Brain pericyte (primary cell): ENCODE measurements around the gene SULT2A1.
"Not testable (repeated sequence)": the region's sequence is repeated elsewhere in the genome, so short reads cannot be mapped to it uniquely, and the experiment has no call there.

ENCODE experiments used
- DNase-seq: peaks from one replicate; pipeline ENCODE4 v3.0.0-alpha.2; 2012; ENCODE audit warnings: low read depth, low spot score

The SULT2A1 gene

GRCh38 chr19:47860602-47861297, 25.4 kb downstream of the SULT2A1 start:
- no peak for DNase-seq

- not testable (repeated sequence) for DNase-seq
Measured at GRCh38 chr19:47859838-47860237, 26.3 kb downstream of the SULT2A1 start.

- not testable (repeated sequence) for DNase-seq
Measured at GRCh38 chr19:47858646-47859285, 27.3 kb downstream of the SULT2A1 start, which contains the start of gene TPRX2. Gene TPRX2, plus strand, starts transcription at chr19:47859235. Its CDS starts 12 bp downstream, at chr19:47859247.

- DNase-seq: not testable (repeated sequence)
Measured at GRCh38 chr19:47858231-47858630, 27.9 kb downstream of the SULT2A1 start.

- DNase-seq: no peak
Measured at GRCh38 chr19:47854459-47854858, 31.7 kb downstream of the SULT2A1 start.

GRCh38 chr19:47853003-47853402, 33.1 kb downstream of the SULT2A1 start:
- DNase-seq: no peak

GRCh38 chr19:47848823-47849473, 37.2 kb downstream of the SULT2A1 start:
- DNase-seq: no peak

GRCh38 chr19:47848425-47848822, 37.7 kb downstream of the SULT2A1 start:
- DNase-seq: no peak

GRCh38 chr19:47842941-47843340, 43.2 kb downstream of the SULT2A1 start:
- no peak for DNase-seq

- no peak for DNase-seq
Measured at GRCh38 chr19:47839913-47840312, 46.2 kb downstream of the SULT2A1 start.

GRCh38 chr19:47839411-47839810, 46.7 kb downstream of the SULT2A1 start:
- no peak for DNase-seq

GRCh38 chr19:47836038-47836437, 50.1 kb downstream of the SULT2A1 start:
- no peak for DNase-seq

GRCh38 chr19:47832723-47833122, 53.4 kb downstream of the SULT2A1 start:
- DNase-seq: no peak

- DNase-seq: no peak
Measured at GRCh38 chr19:47826800-47827199, 59.3 kb downstream of the SULT2A1 start.

- no peak for DNase-seq
Measured at GRCh38 chr19:47824396-47824795, 61.7 kb downstream of the SULT2A1 start.

- no peak for DNase-seq
Measured at GRCh38 chr19:47821460-47822020, 64.6 kb downstream of the SULT2A1 start, which contains the start of gene CRX. Gene CRX, plus strand, starts transcription at chr19:47821937. Its CDS starts 12,507 bp downstream, at chr19:47834444.
